Left lung (tissue), 10 donors: ENCODE results near the gene MYRF. TPM values are rescaled to one million over a fixed set of nuclear protein-coding genes. Genes with fewer than 3 reads are reported as not detected.

Experiments used
- ATAC-seq: fragments of 200-7000 bp; cut with Tn5 transposase; one replicate; pipeline ENCODE4 v1.9.1; 2020; ENCODE audit warnings: moderate library complexity
- DNase-seq, 4 donors: peaks; one replicate each; pipeline ENCODE4 v3.0.0-alpha.2; 2013 to 2020
- H3K27ac ChIP-seq, 2 donors: fragments of 200-600 bp; sonication (generic) in 1 of 2; one replicate each; pipeline versions ENCODE4 v1.5.0 to v1.8.0; 2020 to 2021
- H3K27me3 ChIP-seq, 2 donors: fragments of 200-600 bp; sonication (generic) in 1 of 2; one replicate each; pipeline versions ENCODE4 v1.5.0 to v1.8.0; 2020 to 2021
- H3K36me3 ChIP-seq, 2 donors: fragments of 200-600 bp; sonication (generic) in 1 of 2; one replicate each; pipeline versions ENCODE4 v1.5.0 to v1.8.0; 2020 to 2021
- H3K4me1 ChIP-seq, 2 donors: fragments of 200-600 bp; one replicate each; pipeline ENCODE4 v1.8.0; 2021
- H3K4me3 ChIP-seq, 2 donors: fragments of 200-600 bp; sonication (generic) in 1 of 2; one replicate each; pipeline versions ENCODE4 v1.5.0 to v1.8.0; 2020 to 2021; ENCODE audit warnings: mild to moderate bottlenecking in 1 of 2
- H3K9me3 ChIP-seq, 2 donors: fragments of 200-600 bp; sonication (generic) in 1 of 2; one replicate each; pipeline versions ENCODE4 v1.5.0 to v1.8.0; 2020 to 2021
- CTCF ChIP-seq, 2 donors: fragments of 200-600 bp; sonication (generic) in 1 of 2; IDR thresholded peaks; one replicate each; pipeline versions ENCODE4 v1.5.0 to v1.8.0; 2021; ENCODE audit warnings: antibody characterized with exemption in 2 of 2
- intact Hi-C, 2 donors: fragments of 100-400 bp; cut with DNase I; formaldehyde crosslinking; loops; one replicate each; pipeline versions ENCODE4 v1.11.2 to v1.14.2; 2022
- polyA plus RNA-seq, 6 donors: library from polyadenylated mRNA; unstranded; fragments of 120-200 nt; gene quantifications; one replicate each; pipeline ENCODE4 v1.2.1, GENCODE V29; 2013; ENCODE audit not compliant: insufficient read length in 6 of 6
- total RNA-seq, 2 donors: library from RNA; stranded (reverse); fragmentation: NEBNext Ultra II Directional; extraction: Animal tissue kit (Norgen Biotek cat#: 25700); gene quantifications; one replicate each; pipeline ENCODE4 v1.2.1, GENCODE V29; 2021
- donor health status: DM: no; HTN: yes; CAD: no.
- donor health status: DM: no; HTN: no; CAD: no.

MYRF gene
- total and polyA plus RNA-seq, 8 donors, result 15.4 to 37.2 (median 29.9) TPM

GRCh38 chr11:61778920-61779650, 26.6 kb downstream of the MYRF start:
- Histone ChIP-seq H3K27ac (no peak overlapping the region), H3K36me3 (peaks cover 0 to under 1% of the 10 kb centered on the region in 2 donors), H3K4me3 (no peak overlapping the region), H3K4me1 (peaks cover 0 to 8% of the 10 kb centered on the region in 2 donors), H3K9me3 (no peaks in the 10 kb centered on the region), H3K27me3 (peaks cover 0 to 15% of the 10 kb centered on the region in 2 donors)
- ATAC-seq (no peak), DNase-seq (peak in 1 of 4 donors; percentile 60)
- no peak for TF ChIP-seq CTCF (IDR thresholded peaks at IDR 0.05)
- intact Hi-C loops, result no loop called here

DNA sequence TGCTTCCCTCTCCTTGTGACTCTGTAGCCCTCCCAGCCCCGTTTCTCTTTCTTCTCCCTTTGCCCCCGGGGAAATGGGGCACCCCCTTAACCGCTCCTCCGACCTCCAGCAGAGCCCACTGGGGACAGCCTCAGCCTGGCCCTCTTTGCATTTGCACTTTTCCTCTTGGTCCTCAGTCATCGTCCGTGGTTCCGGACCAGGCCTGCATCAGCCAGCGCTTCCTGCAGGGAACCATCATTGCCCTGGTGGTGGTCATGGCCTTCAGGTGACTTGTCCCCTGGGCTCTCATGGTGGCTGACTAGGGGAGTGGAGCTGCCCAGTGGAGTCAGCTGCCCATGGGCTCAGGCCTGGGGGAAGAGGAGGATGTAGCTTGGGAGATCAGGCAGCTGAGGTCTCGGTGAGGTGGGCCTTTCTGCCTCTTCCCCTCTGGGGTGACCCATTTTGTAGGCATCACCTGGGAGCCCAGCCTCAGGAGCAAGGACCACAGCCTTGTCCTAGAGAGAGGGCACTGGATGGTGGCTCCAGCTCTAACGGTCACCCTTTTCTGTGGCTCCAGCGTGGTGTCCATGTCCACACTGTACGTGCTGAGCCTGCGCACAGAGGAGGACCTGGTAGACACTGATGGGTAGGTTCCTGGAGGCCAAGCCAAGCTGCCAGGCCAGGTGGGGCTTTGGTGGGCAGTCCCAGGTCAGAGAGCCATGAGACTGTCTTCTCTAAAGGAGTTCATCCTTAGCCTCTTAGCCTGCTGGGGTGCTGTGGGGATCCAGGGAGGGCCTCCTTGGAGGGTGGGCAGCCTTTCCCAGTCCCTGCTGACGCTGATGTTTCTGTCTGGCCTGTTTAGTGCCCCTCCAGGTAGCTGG, 27.5 kb downstream of the MYRF start:
- ATAC-seq, result no peak
- no peak for TF ChIP-seq CTCF (IDR thresholded peaks at IDR 0.05)
- Histone ChIP-seq H3K4me3 (no peak overlapping the region), H3K4me1 (peaks cover 0 to 8% of the 10 kb centered on the region in 2 donors), H3K27ac (no peak overlapping the region), H3K27me3 (peaks cover 0 to 15% of the 10 kb centered on the region in 2 donors), H3K36me3 (peaks cover 0 to 8% of the 10 kb centered on the region in 2 donors), H3K9me3 (no peaks in the 10 kb centered on the region)
- DNase-seq, result no peak
- intact Hi-C loops, result no loop called here

DNA sequence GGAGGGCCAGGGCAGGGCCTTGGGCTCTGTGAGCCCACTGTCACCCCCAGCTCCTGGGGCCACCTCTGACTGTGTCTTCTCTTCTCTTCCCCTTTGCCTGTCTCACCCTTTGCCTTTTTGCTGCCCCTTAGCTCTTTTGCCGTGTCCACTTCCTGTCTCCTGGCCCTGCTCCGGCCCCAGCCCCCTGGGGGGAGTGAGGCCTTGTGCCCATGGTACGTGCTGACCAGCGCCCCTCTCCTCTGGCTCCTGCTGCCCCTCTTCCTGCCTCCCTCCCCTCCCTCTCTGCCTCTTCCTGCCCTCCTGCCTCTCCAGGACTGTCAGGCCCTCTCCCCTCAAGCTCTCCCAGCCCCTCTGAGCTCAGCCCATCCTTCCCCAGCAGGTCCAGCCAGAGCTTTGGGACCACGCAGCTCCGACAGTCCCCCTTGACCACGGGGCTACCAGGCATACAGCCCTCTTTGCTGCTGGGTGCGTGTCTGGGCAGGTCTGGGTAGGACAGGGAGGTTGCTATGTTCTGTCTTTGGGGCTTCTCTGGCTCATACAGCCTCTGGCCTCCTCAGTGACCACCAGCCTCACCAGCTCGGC, 28.2 kb downstream of the MYRF start:
- peaks cover 0 to 16% of the 10 kb centered on the region in 2 donors for H3K36me3 ChIP-seq
- H3K27me3 ChIP-seq, result peaks cover 0 to 15% of the 10 kb centered on the region in 2 donors
- no peak overlapping the region for H3K4me3 ChIP-seq
- H3K27ac ChIP-seq, result no peak overlapping the region
- ATAC-seq, result no peak
- no peaks in the 10 kb centered on the region for H3K9me3 ChIP-seq
- intact Hi-C loops, result no loop called here
- no peak for DNase-seq
- no peak for TF ChIP-seq CTCF (IDR thresholded peaks at IDR 0.05)
- H3K4me1 ChIP-seq, result peaks cover 0 to 8% of the 10 kb centered on the region in 2 donors

DNA sequence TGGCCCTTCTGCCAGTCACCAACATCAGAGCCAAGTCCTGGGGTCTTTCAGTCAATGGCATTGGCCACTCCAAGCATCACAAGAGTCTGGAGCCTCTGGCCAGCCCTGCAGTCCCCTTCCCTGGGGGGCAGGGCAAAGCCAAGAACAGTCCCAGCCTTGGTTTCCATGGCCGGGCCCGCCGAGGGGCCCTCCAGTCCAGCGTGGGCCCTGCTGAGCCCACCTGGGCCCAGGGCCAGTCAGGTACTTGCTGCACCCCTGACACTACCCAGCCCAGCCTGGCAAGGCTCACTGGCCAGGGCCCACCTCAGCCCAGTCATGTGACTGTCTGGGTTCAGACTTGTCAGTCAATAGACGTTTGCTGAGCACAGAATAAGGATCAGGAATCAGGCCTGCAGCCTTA, 29.1 kb downstream of the MYRF start:
- no peaks in the 10 kb centered on the region for H3K9me3 ChIP-seq
- H3K27me3 ChIP-seq, result peaks cover 0 to 14% of the 10 kb centered on the region in 2 donors
- H3K27ac ChIP-seq, result no peak overlapping the region
- H3K36me3 ChIP-seq, result peaks cover 0 to 25% of the 10 kb centered on the region in 2 donors
- intact Hi-C loops, result no loop called here
- TF ChIP-seq CTCF (IDR thresholded peaks at IDR 0.05), result no peak
- peaks cover 0 to 6% of the 10 kb centered on the region in 2 donors for H3K4me1 ChIP-seq
- no peak for ATAC-seq
- DNase-seq, result no peak
- no peak overlapping the region for H3K4me3 ChIP-seq

DNA sequence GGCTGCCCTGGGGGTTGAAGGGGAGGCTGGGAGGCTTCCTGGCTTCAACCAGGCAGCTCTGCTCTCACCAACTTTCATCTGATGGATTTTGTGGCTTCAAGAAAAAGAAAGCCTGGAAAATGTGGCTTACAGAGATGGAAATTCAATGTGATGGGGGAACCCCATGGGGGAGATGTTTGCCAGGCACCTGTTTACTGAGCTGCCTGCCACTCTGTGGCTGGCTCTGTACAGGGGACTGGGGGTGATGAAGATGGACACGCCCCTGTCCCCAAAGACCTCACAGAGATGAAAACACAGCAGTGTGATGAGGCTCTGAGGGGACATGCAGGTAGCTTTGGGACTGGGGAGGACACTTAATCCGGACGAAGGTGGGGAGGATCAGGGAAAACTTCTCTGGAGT, 29.9 kb downstream of the MYRF start:
- H3K4me3 ChIP-seq, result no peak overlapping the region
- no peak for TF ChIP-seq CTCF (IDR thresholded peaks at IDR 0.05)
- no peak overlapping the region for H3K27ac ChIP-seq
- ATAC-seq (no peak), DNase-seq (no peak)
- no peaks in the 10 kb centered on the region for H3K9me3 ChIP-seq
- H3K4me1 ChIP-seq, result no peaks in the 10 kb centered on the region
- intact Hi-C loops, result no loop called here
- H3K27me3 ChIP-seq, result peaks cover 0 to 7% of the 10 kb centered on the region in 2 donors
- H3K36me3 ChIP-seq, result peaks cover 0 to 32% of the 10 kb centered on the region in 2 donors
